Measurements from ENCODE around the gene AKIRIN2.

The AKIRIN2 gene

GRCh38 chr6:87701676-87702588 is at the start of gene AKIRIN2:
Gene AKIRIN2, minus strand, starts transcription at chr6:87702233. Its CDS starts 549 bp downstream, at chr6:87701684.
- DNase-seq (ENCODE audit: low read depth): peak; percentile 100

- DNase-seq (ENCODE audit: low read depth): no peak
Observed at GRCh38 chr6:87747646-87748045, 45.6 kb upstream of the AKIRIN2 start.

GRCh38 chr6:87745966-87746721 is 44.1 kb upstream of the AKIRIN2 start:
- DNase-seq (ENCODE audit: low read depth): no peak

- DNase-seq (ENCODE audit: low read depth): no peak
Observed at GRCh38 chr6:87743454-87743853, 41.4 kb upstream of the AKIRIN2 start.

- DNase-seq (ENCODE audit: low read depth): no peak
Observed at GRCh38 chr6:87742106-87742505, 40.1 kb upstream of the AKIRIN2 start.

DNA sequence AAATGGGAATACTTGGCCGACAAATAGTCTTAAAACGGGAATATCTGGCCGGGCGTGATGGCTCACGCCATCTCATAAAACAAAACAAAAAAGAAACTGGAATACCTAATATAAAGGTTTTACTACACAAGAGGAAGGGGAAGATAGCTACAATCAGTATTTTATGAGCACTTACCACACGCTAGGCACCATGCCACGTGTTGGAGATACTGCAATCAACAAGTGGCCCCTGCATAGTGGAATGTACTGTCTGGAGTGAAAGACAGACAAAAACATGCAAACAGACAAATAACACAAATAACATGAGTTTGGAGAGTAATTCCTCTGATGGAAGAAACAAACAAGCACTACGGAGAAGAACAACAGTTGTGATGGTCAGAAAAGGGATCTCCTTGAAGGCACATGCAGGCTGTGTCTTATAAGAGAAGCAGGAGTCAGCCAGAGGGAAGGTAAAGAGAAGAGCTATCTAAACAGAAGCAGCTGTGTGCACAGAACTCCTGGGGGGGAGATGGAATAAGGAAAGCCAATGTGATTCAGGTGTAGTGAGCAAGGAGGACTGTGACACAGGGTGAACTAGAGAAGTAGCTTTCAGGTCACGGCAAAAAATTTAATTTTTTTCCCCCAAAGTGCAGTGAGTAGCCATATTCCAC is 39.1 kb upstream of the AKIRIN2 start:
- DNase-seq (ENCODE audit: low read depth): no peak

GRCh38 chr6:87738744-87739143 is 36.7 kb upstream of the AKIRIN2 start:
- DNase-seq (ENCODE audit: low read depth): no peak

GRCh38 chr6:87738000-87738399 is 36.0 kb upstream of the AKIRIN2 start:
- no peak for DNase-seq (ENCODE audit: low read depth)

DNA sequence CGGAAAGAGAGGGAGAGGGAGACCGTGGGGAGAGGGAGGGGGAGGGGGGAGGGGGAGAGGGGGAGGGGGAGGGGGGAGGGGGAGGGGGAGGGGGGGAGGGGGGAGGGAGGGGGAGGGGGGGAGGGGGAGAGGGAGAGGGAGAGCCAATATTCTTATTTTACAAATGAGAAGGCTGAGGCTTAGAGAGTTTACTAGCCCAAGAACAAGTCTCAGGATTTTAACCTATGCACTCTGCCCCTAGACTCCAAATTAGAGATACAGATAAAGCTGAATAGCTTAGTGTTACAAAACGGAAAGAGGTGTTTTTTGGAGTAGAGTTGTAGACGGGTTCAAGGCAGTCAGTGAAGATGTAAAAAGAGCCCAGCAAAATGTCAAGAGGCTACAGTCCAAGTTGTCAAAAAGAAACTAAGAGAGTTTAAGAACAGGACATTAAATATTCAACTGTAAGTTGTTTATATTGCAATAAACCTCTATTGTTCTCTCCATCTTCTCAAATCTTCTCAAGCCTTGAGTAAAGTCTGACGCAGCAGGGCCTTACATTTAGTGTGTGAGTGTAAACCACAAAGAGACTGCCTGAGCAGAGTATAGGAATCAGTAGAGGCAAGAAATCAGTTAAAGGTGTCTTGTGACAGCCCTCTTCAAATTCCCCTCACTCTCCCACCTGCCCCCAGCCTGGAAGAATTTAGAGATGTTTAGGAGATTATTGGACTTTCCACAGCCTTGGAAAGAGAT is 34.9 kb upstream of the AKIRIN2 start:
- DNase-seq (ENCODE audit: low read depth): no peak

GRCh38 chr6:87731818-87732661 is 30.0 kb upstream of the AKIRIN2 start:
- DNase-seq (ENCODE audit: low read depth): peak; percentile 95

DNA sequence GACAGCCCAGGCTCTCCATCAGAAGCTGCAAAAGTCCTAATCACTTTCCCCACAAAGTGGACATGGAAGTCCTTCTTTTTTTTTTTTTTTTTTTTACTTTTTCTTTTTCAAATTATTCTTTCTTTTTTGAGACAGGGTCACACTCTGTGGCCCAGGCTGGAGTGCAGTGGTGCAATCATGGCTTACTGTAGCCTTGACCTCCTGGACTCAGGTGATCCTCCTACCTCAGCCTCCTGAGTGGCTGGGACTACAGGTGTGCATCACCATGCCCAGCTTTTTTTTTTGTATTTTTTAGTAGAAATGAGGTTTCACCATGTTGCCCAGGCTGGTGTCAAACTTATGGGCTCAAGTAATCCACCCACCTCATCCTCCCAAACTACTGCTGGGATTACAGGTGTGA is 29.0 kb upstream of the AKIRIN2 start:
- no peak for DNase-seq (ENCODE audit: low read depth)

DNA sequence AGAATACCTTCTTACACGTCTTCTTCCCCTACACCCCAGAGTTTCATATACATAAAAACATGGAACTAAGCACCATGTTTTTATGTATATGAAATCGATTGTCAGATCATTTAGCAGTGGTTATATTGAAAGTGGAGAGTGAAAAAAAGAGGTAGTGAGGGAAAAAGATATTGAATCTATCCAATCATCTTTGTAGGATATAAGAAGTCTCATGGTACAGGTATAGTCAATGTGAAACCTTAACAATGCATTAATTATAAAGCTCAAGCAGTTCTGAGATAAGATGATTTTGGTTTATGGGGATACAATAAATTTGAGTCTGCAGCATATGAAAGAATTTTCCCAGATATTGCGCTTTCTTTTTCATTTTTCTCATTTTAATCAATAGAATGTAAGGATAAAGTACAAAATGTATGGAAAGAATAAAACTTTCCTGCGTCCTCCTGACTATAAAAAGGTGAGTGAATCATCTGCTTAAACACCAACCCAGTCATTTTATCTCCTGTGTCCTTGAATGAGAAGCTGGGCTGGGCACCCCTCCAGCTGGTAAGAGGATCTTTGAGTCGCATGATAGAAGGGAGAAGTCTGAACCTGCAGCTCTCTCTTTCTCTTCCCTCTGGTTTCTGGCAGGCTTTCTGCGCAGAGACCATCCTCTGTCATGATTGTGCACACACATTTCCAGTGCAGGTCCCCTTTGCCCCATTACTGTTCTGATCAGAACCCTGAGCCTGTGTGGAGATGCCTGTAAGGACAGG is 28.1 kb upstream of the AKIRIN2 start:
- DNase-seq (ENCODE audit: low read depth): peak; percentile 63

DNA sequence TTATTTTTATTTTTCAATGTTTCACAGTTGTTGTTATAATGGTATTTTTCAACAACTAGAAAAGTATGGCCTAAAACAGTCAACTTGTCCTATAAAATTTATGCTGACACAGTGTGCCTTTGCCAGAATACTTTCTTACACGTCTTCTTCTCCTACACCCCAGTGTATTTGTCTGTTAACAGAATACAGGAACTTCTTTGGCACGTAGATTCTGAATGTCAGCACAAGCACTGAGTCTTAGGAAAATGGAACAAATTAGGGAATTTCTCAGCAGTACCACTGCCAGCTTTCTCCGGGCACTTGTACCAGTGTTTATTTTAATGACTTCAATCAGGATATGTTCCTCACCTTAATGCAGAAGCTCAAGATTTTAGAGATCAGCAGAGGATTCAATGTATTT is 26.7 kb upstream of the AKIRIN2 start:
- no peak for DNase-seq (ENCODE audit: low read depth)

GRCh38 chr6:87724983-87725811 is 23.2 kb upstream of the AKIRIN2 start:
- no peak for DNase-seq (ENCODE audit: low read depth)

DNA sequence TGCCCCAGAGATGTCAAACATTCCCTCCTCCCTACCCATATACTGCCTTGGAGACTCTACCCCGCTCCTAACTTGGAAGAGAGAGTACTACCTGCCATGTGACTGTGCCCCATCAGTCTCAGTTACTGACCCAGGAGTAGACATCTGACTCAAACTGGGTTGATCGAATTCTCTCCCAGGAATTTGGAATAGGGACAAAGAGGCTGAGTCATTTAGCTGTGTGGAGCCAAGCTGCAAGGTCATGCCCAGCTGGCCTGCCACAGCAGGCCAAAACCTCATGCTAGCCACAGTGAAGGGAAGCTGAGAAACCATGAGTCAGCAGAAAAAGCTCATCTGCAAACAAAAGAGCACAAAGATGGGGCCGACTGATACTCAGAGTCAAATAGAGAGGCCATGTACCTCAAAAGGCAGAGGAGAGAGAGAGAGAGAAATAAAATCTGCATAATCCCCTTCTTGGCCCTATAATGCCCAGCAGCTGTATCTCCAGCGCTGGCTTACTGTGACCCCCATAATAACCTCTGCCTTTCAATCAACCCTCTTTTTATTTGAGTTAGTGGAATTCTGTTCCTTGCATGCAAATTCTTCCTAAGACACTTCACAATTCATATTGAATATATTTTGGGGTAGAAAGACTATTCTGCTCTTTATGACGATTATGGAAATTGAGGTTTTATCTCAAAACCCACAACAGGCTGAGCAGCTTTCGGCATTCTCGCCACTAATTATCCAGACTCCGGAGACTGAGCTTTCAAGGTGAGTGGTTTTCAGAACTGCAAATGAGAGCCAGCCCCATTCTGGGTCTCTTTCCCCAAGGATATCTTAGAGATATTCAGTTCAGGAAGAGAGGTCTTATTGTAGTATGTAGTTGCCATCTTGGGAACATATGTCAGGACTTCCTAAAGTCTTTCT is 21.4 kb upstream of the AKIRIN2 start:
- DNase-seq (ENCODE audit: low read depth): peak; percentile 91

DNA sequence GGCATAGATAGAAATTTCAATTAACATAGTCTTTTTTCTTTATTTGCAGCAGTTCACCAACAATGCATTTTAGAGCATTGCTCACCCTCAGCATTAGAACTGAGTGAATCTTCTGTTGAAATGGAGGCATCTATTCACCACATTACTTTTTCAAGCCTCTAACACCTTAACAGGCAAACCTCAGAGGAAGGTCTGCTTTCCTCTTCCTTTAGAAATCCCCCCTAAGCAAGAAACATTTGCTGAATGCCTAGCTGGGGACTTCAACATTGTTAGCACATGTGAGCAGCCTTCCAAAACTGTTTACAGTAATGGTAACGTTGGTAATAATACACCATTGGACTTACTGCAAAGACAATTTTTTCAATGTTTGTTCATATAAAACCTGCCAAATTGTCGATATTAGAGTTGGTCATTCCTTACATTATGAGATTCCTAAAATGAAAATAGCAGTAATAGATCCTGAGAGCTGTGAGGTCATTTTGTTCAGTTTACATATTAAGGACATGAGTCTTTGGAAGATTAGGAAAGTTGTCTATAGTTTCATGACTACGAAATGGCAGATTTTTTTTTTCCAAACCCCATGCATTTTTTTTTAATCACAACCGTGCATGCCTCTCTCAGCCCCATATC is 20.6 kb upstream of the AKIRIN2 start:
- no peak for DNase-seq (ENCODE audit: low read depth)

- no peak for DNase-seq (ENCODE audit: low read depth)
Observed at GRCh38 chr6:87721311-87721710, 19.3 kb upstream of the AKIRIN2 start.
